Measurements from ENCODE around the gene ALOX5AP. TPM values are rescaled to one million over a fixed set of nuclear protein-coding genes. Genes with fewer than 3 reads are reported as not detected.

ALOX5AP gene
- total RNA-seq, 1 experiment from 2014 or later, result not detected

GRCh38 chr13:30737511-30738337, 2.4 kb downstream of the ALOX5AP start:
- no peak for DNase-seq
- ChIA-PET CTCF (no interaction called here), POLR2A (ENCODE audit: unreplicated experiment) (no interaction called here)
- H3K4me1 ChIP-seq (ENCODE audit: insufficient read depth, low read length), result peaks cover 29% of the 10 kb centered on the region
- intact Hi-C loops (cut with micrococcal nuclease), result no loop called here
- peaks cover 4% of the 10 kb centered on the region for H3F3A ChIP-seq (ENCODE audit: low read length, unreplicated experiment)
- H3K36me3 ChIP-seq (ENCODE audit: low read depth, low read length), result no peaks in the 10 kb centered on the region
- TF ChIP-seq EZH2 (IDR thresholded peaks at IDR 0.05; ENCODE audit: low read length, unreplicated experiment), result no peak
- TF ChIP-seq EZH2phosphoT487 (IDR thresholded peaks at IDR 0.05; ENCODE audit: borderline replicate concordance, low read length), result no peak
- TF ChIP-seq CTCF (conservative IDR thresholded peaks at IDR 0.05; ENCODE audit: low read depth, low read length), result no peak
- no peaks in the 10 kb centered on the region for H3K79me2 ChIP-seq (ENCODE audit: low read length)
- H3K9ac ChIP-seq (ENCODE audit: low read length), result no peak overlapping the region
- no TSS peak for BruUV-seq (replicated peaks)
- ATAC-seq, result no peak
- H3K4me2 ChIP-seq (ENCODE audit: low read length), result no peak overlapping the region
- H3K27me3 ChIP-seq (ENCODE audit: low read length), result no peaks in the 10 kb centered on the region
- no peak overlapping the region for H3K4me3 ChIP-seq (ENCODE audit: low read length)
- no peaks in the 10 kb centered on the region for H4K20me1 ChIP-seq (ENCODE audit: low read length)
- H3K27ac ChIP-seq (ENCODE audit: low read length), result no peak overlapping the region
- no peaks in the 10 kb centered on the region for H3K9me2 ChIP-seq (replicated peaks; ENCODE audit: low read length)
- no peak overlapping the region for H2AFZ ChIP-seq (ENCODE audit: low read length)
- no peaks in the 10 kb centered on the region for H3K9me3 ChIP-seq (ENCODE audit: low read length)

GRCh38 chr13:30738526-30739236, 3.3 kb downstream of the ALOX5AP start:
- ChIA-PET POLR2A (ENCODE audit: unreplicated experiment) (no interaction called here), CTCF (interaction anchor here (0.7 kb wide), 1 partner anchor 16 kb away, joined by 3 read pairs; no protein-coding TSS in a partner anchor)
- no peaks in the 10 kb centered on the region for H3K79me2 ChIP-seq (ENCODE audit: low read length)
- no peak overlapping the region for H3K27ac ChIP-seq (ENCODE audit: low read length)
- ATAC-seq (no peak), DNase-seq (no peak)
- intact Hi-C loops (cut with micrococcal nuclease), result no loop called here
- H3K4me3 ChIP-seq (ENCODE audit: low read length), result no peak overlapping the region
- no TSS peak for BruUV-seq (replicated peaks)
- H3K4me2 ChIP-seq (ENCODE audit: low read length), result no peak overlapping the region
- no peak for TF ChIP-seq EZH2phosphoT487 (IDR thresholded peaks at IDR 0.05; ENCODE audit: borderline replicate concordance, low read length)
- no peak for TF ChIP-seq EZH2 (IDR thresholded peaks at IDR 0.05; ENCODE audit: low read length, unreplicated experiment)
- TF ChIP-seq CTCF (conservative IDR thresholded peaks at IDR 0.05; ENCODE audit: low read depth, low read length), result no peak
- no peaks in the 10 kb centered on the region for H4K20me1 ChIP-seq (ENCODE audit: low read length)
- peaks cover 4% of the 10 kb centered on the region for H3F3A ChIP-seq (ENCODE audit: low read length, unreplicated experiment)
- H3K27me3 ChIP-seq (ENCODE audit: low read length), result no peaks in the 10 kb centered on the region
- no peak overlapping the region for H2AFZ ChIP-seq (ENCODE audit: low read length)
- H3K9ac ChIP-seq (ENCODE audit: low read length), result no peak overlapping the region
- H3K9me3 ChIP-seq (ENCODE audit: low read length), result no peaks in the 10 kb centered on the region
- peaks cover 37% of the 10 kb centered on the region for H3K4me1 ChIP-seq (ENCODE audit: insufficient read depth, low read length)
- no peaks in the 10 kb centered on the region for H3K36me3 ChIP-seq (ENCODE audit: low read depth, low read length)
- H3K9me2 ChIP-seq (replicated peaks; ENCODE audit: low read length), result no peaks in the 10 kb centered on the region

GRCh38 chr13:30739237-30739528, 3.8 kb downstream of the ALOX5AP start:
- H3K9ac ChIP-seq (ENCODE audit: low read length), result no peak overlapping the region
- H2AFZ ChIP-seq (ENCODE audit: low read length), result no peak overlapping the region
- no peak for TF ChIP-seq CTCF (conservative IDR thresholded peaks at IDR 0.05; ENCODE audit: low read depth, low read length)
- no peak for TF ChIP-seq EZH2 (IDR thresholded peaks at IDR 0.05; ENCODE audit: low read length, unreplicated experiment)
- no peak for TF ChIP-seq EZH2phosphoT487 (IDR thresholded peaks at IDR 0.05; ENCODE audit: borderline replicate concordance, low read length)
- no peak overlapping the region for H3K4me3 ChIP-seq (ENCODE audit: low read length)
- peaks cover 40% of the 10 kb centered on the region for H3K4me1 ChIP-seq (ENCODE audit: insufficient read depth, low read length)
- no peaks in the 10 kb centered on the region for H4K20me1 ChIP-seq (ENCODE audit: low read length)
- H3K36me3 ChIP-seq (ENCODE audit: low read depth, low read length), result no peaks in the 10 kb centered on the region
- ATAC-seq, result no peak
- ChIA-PET POLR2A (ENCODE audit: unreplicated experiment) (interaction anchor here (0.6 kb wide), 1 partner anchor 16 kb away, joined by 6 read pairs; no protein-coding TSS in a partner anchor), CTCF (interaction anchor here (0.6 to 0.7 kb wide), 2 partner anchors 16 to 373 kb away, joined by 3 read pairs; no protein-coding TSS in a partner anchor)
- no peaks in the 10 kb centered on the region for H3K79me2 ChIP-seq (ENCODE audit: low read length)
- H3K27ac ChIP-seq (ENCODE audit: low read length), result no peak overlapping the region
- H3K9me2 ChIP-seq (replicated peaks; ENCODE audit: low read length), result no peaks in the 10 kb centered on the region
- DNase-seq, result no peak
- intact Hi-C loops (cut with micrococcal nuclease), result no loop called here
- peaks cover 4% of the 10 kb centered on the region for H3F3A ChIP-seq (ENCODE audit: low read length, unreplicated experiment)
- H3K27me3 ChIP-seq (ENCODE audit: low read length), result no peaks in the 10 kb centered on the region
- no TSS peak for BruUV-seq (replicated peaks)
- H3K9me3 ChIP-seq (ENCODE audit: low read length), result no peaks in the 10 kb centered on the region
- H3K4me2 ChIP-seq (ENCODE audit: low read length), result no peak overlapping the region

All from PC-3 (cell line).